Activated CD8-positive, alpha-beta memory T cell treated with anti-CD3 and anti-CD28 coated beads, Interleukin-2, amount 50 U/mL, for 48 hours (primary cell): ENCODE results near the gene NDUFA13.

Source experiments
- DNase-seq: peaks from one replicate; pipeline ENCODE4 v3.0.0-alpha.2; 2020

The NDUFA13 gene

GRCh38 chr19:19549804-19550464, 33.9 kb downstream of the NDUFA13 start:
- DNase-seq, result no peak

- no peak for DNase-seq
Measured at GRCh38 chr19:19550485-19550929, 34.5 kb downstream of the NDUFA13 start.

DNA sequence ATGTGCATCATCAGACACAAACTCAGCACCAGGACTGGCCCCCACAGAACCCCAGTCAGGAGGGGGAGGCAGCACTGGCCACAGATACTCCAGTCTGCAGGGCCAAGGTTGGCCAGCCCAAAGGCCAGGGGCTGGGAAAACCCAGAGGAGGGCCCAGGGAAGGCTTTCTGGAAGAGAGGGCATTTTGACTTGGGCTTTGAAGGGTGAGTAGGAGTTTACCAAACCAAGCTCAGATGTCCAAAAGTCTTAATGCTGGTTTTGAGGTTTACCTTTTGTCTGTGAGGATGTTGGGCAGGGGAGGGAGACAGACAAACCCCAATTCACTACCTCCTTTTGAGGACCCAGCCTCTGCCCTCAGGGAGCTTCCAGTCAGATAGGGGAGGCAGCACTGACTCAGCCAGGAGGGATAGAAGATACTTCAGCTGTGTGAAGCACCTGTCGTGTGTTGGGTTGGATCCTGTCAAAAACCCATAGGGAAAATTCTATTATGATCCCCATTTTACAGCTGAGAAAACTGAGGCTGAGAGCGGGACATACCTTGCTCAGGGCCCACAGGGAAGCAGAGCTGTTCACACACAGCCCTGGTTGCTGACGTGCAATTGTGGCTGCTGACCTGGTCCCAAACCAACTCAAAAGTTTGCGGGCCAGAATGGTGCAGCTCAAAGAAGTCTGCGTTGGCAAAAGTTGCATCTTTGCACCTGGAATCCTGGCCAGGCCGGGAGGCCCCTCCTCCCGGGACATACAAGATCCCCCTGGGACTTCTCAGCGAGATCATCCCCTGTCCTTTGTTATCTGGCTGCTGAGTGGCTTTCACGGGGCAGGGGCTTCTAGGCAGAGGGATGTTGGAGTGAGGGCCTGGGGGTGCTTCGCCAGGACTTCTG, 35.2 kb downstream of the NDUFA13 start:
- no peak for DNase-seq

- no peak for DNase-seq
Measured at GRCh38 chr19:19551853-19552192, 35.8 kb downstream of the NDUFA13 start.

GRCh38 chr19:19552798-19553197, 36.8 kb downstream of the NDUFA13 start:
- DNase-seq, result peak; percentile 68

- no peak for DNase-seq
Measured at GRCh38 chr19:19553670-19554069, 37.6 kb downstream of the NDUFA13 start.

DNA sequence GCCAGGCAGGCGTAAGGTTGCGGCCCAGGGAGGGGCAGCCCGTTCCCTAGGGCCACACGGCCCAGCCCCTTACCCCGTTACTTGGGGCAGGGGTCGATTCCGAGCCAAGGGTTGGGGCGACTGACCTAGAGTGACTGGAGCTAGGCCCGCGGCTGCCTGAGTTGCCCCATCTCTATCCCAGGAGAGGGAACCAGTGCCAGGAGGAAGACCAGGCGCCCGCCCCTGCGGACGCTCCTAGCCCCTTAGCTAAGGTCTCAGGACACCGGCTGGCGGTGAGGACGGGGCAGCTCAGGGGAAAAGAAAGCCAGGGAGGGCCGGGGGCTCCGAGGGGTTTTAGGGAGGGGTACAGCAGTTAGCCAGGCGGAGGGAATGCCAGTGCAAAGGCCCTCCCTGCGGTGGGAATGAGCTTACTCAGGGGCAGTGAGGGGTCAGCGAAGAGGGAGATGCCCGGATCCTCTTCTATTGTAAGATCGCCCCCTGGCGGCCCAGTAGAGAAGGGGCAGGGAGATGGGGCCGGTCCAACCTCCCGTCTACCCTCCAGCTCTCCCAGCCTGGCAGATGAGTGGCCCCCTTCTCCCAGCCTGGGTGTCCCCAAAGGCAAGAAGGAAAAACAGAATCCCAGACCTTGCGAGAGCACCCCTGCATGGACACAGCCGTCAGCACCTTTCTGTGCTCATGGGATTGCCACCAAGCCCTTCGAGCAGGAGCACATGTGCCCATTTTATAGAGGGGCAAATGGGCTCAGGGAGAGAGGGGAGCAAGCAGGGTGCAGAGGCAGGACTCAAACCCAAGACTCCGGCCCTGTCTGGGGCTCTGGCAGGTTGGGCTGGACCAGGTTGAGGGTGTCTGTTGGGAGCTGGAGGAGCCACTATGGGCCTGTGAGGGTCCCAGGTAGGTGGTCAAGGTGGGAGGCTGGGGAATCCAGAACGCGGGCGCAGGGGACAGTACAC, 38.3 kb downstream of the NDUFA13 start:
- peak; percentile 91 for DNase-seq

GRCh38 chr19:19558055-19558454, 42.0 kb downstream of the NDUFA13 start:
- DNase-seq, result no peak

GRCh38 chr19:19558636-19559035, 42.6 kb downstream of the NDUFA13 start:
- no peak for DNase-seq

GRCh38 chr19:19559931-19560330, 43.9 kb downstream of the NDUFA13 start:
- no peak for DNase-seq

DNA sequence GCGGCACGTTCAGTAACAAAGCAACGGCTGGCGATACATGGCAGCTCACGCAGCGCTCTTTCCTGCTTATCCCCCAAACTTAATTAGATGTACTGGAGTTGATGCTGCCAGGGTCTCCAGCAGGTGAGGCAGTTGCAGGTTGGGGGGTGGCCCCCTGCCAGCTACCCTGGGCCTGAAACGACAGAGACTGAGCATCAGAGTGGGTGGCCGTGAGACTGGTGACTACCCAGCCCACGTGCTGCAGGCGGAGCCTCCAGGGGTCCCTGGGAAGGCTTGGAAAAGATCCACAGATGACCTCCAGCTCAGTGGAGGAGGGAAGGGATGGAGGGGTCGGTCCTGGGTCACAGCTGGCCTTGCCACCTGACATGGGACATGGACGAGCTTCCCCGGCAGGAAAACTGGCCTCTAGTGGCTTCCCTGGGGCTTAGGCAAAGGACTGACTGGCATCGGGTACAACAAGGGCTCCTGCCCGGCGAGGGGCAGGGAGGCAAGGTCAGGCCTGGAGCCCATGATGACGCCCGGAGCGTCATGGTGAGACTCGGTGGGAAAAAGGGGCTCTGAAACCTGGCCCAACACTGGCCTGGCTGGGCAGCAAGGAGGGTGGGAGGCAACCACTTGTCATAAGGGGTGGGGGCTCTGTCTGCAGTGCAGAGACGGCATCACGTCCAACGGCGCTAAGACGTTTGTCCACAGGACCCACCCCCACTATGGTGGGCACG, 46.1 kb downstream of the NDUFA13 start:
- no peak for DNase-seq

GRCh38 chr19:19562665-19563347, 46.8 kb downstream of the NDUFA13 start:
- peak; percentile 54 for DNase-seq

- DNase-seq, result no peak
Measured at GRCh38 chr19:19563348-19563848, 47.4 kb downstream of the NDUFA13 start.

GRCh38 chr19:19566306-19566705, 50.3 kb downstream of the NDUFA13 start:
- no peak for DNase-seq

DNA sequence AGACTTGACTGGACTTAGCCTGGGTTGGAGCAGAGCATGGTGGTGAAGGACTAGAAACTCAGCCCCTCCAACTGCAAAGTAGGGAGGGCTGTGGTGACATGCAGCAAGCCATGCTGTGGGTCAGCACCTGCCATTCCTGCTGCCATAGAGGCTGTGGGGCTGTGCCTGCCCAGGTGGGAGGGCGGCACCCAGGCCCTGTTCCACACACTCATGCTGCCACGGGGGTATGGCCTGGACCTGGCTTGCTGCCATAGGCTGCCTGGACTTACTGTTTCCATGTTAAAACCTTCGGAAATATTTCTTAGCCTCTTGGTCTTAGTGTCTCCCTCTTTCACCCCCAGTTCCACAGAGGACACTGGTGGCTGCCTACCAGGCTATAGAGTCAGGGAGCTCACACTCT, 51.4 kb downstream of the NDUFA13 start:
- no peak for DNase-seq

DNA sequence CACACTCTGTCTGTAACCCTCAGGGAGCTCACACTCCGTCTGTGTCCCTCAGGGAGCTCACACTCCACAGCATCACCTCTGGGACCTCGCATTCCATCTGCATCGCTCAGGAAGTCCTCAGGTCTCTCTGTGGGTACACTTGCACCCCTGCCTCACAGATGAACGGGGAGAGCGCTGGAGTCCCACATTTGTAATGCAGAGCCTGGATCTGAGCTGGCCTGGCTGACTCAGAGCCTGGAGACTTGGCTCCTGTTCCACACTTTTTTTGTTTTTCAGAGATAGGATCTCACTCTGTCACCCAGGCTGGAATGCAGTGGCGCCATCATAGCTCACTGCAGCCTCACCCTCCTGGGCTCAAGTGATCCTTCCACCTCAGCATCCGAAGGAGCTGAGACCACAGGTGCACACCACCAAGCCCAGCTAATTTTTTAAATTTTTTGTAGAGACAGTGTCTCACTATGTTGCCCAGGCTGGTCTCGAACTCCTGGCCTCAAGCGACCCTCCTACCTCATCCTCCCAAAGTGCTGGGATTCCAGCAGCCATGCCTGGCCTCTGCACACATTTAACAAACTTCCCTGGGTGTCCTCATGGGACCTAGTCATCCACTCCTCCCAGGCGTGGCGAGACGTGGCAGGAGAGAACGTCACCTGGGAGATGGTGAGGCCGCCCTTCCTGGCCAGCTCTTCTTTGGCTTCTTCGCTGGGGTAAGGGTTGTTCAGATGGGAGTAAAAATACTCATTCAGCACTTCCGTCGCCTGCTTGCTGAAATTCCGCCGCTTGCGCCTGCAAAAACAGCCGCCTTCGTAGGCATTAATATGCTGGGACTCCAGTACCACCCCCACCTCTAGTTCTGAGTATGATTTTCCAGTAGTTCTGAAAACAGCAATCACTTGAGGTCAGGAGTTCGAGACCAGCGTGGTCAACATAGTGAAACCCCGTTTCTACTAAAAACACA, 53.1 kb downstream of the NDUFA13 start:
- no peak for DNase-seq

GRCh38 chr19:19570571-19570970, 54.5 kb downstream of the NDUFA13 start:
- DNase-seq, result no peak

DNA sequence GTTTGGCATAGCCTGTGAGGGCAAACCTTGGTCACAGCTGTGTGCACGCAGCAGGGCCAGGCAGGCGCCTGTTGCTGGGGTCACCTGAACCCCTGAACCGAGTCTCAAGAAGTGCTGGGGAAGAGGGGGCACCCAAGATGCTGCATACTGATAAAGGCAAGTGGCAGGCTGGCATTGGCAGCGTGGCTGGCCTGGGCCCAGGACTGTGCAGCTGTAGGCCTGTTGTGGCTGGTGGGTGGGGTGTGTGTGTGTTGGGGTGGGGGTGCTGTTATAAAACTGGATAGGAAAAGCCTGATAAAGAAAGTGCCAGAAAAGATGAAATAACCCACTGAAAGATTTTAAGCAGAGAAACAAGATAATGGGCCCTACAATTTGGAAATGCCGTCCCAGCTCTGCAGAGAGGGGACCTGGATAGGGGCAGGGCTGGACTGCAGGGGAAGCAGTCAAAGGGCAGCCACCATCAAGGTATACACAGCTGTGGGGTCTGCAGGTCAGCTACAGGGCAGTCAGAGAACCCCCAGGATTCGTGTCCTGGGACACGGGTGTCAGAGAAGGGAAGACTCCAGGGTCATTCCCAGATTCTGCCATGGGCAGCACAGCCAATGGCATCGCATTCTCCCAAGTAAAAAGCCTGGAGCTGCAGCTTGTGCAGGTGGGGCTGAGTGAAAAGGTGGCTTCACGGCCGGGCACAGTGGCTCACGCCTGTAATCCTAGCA, 55.2 kb downstream of the NDUFA13 start:
- no peak for DNase-seq

DNA sequence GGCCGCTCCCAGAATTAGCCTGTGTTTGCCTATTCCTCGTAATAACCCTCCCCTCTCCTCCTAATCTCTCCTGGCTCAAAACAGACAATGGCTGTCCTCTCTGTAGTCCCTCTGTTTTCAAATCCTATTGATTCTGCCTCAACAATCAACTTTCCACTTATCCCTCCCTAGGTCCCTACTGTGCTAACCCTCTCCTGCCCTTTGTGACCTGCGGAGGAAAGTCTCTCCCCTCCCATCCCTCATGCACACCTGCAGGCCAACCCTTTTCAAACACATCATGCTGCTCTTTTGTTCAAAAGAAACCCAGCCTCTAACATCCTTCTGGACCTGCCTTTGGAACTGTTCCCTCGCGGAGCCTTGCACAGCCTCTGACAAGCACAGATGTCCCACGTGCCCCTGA, 59.4 kb downstream of the NDUFA13 start:
- DNase-seq, result no peak
